NK-92 (cell line): Measurements from ENCODE around the gene CNOT11.
A peak's percentile ranks its signal among the peaks of the same experiment; 100 is the strongest.
"Not testable (repeated sequence)": the region's sequence is repeated elsewhere in the genome, so short reads cannot be mapped to it uniquely, and the experiment has no call there.

Source experiments
- DNase-seq: peaks from one replicate; lab custom pipeline; 2025; ENCODE audit not compliant: unreplicated experiment; lab: John Stamatoyannopoulos, UW

The CNOT11 gene

GRCh38 chr2:101244899-101245298 lies 7.8 kb upstream of the CNOT11 start:
- not testable (repeated sequence) for DNase-seq

- not testable (repeated sequence) for DNase-seq
These were observed 7.2 kb upstream of the CNOT11 start for GRCh38 chr2:101245468-101245867.

GRCh38 chr2:101248756-101249155 lies 3.9 kb upstream of the CNOT11 start:
- DNase-seq = not testable (repeated sequence)

- no peak for DNase-seq
These were observed 2.9 kb upstream of the CNOT11 start for GRCh38 chr2:101249826-101250225.

- DNase-seq = not testable (repeated sequence)
These were observed 1.4 kb upstream of the CNOT11 start for GRCh38 chr2:101251246-101251781.

- DNase-seq = no peak
These were observed 760 bp upstream of the CNOT11 start for GRCh38 chr2:101251844-101252407.

GRCh38 chr2:101253013-101253702 lies 472 bp downstream of the CNOT11 start:
- DNase-seq = peak; percentile 24

- DNase-seq = no peak
These were observed 1.2 kb downstream of the CNOT11 start for GRCh38 chr2:101253703-101254450.

GRCh38 chr2:101255501-101255900 lies 2.8 kb downstream of the CNOT11 start:
- no peak for DNase-seq

- no peak for DNase-seq
These were observed 3.6 kb downstream of the CNOT11 start for GRCh38 chr2:101256316-101256715.

GRCh38 chr2:101258804-101259203 lies 6.1 kb downstream of the CNOT11 start:
- no peak for DNase-seq

GRCh38 chr2:101262142-101262541 lies 9.5 kb downstream of the CNOT11 start:
- DNase-seq = no peak

- no peak for DNase-seq
These were observed 10.7 kb downstream of the CNOT11 start for GRCh38 chr2:101263377-101263800.

- DNase-seq = no peak
These were observed 11.8 kb downstream of the CNOT11 start for GRCh38 chr2:101264360-101264939.

GRCh38 chr2:101265893-101266499 lies 13.3 kb downstream of the CNOT11 start:
- no peak for DNase-seq

- no peak for DNase-seq
These were observed 15.3 kb downstream of the CNOT11 start for GRCh38 chr2:101267671-101268656.

GRCh38 chr2:101270700-101271259 lies 18.1 kb downstream of the CNOT11 start:
- DNase-seq = no peak

- DNase-seq = no peak
These were observed 19.5 kb downstream of the CNOT11 start for GRCh38 chr2:101272045-101272784.

GRCh38 chr2:101273056-101273455 lies 20.4 kb downstream of the CNOT11 start:
- no peak for DNase-seq
